ENCODE measurements around the gene TMEM43.

DNA sequence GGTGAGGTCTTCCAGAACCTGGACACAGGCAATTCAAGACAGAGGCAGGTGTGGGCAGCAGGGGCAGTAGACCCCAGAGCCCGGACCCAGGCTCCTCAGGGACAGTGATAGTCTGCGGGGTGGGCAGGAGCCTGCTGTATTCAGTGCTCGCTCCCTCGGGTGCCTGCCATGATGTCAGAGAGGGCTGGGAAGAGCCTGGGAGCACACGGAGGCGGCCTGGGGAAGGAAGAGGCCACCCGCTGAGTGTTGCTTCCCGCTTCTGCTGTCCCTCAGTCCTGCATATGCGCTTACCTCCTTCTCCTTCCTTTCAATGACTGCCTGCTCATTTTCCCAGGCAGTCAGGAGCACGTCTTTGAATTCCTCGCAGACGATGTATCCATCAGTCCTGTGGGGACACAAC, 22.8 kb downstream of the TMEM43 start:
- no peak for TF ChIP-seq CTCF (conservative IDR thresholded peaks at IDR 0.05)
- no peak for TF ChIP-seq ZFX (IDR thresholded peaks at IDR 0.05)
